HL-60 (cell line): ENCODE results near the gene TAF3.

Experiments used
- CTCF ChIP-seq: IDR thresholded peaks from one replicate; pipeline ENCODE4 v1.5.1; 2011; ENCODE audit warnings: low read length, control low read depth, inconsistent platforms; ENCODE audit not compliant: insufficient read depth
- REST ChIP-seq: IDR thresholded peaks from 2 replicates; pipeline ENCODE4 v1.6.1; 2012; ENCODE audit warnings: low read depth; ENCODE audit not compliant: insufficient replicate concordance

- TF ChIP-seq CTCF (no peak), REST (no peak)
Observed at GRCh38 chr10:7917736-7918135, 99.4 kb downstream of the TAF3 start.
